Mammary epithelial cell (primary cell): ENCODE measurements around the gene CLEC16A.

Source experiments
- EZH2 ChIP-seq: IDR thresholded peaks from 2 replicates; pipeline ENCODE4 v1.6.1; 2012; ENCODE audit warnings: low read length, inconsistent platforms, borderline replicate concordance
- TF ChIP-seq, protein P1 (sequence below), 2 donors: IDR thresholded peaks in 1 of 2; conservative IDR thresholded peaks in 1 of 2; 2 replicates each; pipeline ENCODE4 v1.5.1; 2011 to 2012; ENCODE audit warnings: inconsistent platforms in 2 of 2, low read length in 2 of 2, mild to moderate bottlenecking in 2 of 2, control low read depth in 1 of 2, low read depth in 1 of 2; ENCODE audit not compliant: insufficient read depth in 1 of 2; ENCODE audit errors: extremely low read depth in 1 of 2

DNA sequence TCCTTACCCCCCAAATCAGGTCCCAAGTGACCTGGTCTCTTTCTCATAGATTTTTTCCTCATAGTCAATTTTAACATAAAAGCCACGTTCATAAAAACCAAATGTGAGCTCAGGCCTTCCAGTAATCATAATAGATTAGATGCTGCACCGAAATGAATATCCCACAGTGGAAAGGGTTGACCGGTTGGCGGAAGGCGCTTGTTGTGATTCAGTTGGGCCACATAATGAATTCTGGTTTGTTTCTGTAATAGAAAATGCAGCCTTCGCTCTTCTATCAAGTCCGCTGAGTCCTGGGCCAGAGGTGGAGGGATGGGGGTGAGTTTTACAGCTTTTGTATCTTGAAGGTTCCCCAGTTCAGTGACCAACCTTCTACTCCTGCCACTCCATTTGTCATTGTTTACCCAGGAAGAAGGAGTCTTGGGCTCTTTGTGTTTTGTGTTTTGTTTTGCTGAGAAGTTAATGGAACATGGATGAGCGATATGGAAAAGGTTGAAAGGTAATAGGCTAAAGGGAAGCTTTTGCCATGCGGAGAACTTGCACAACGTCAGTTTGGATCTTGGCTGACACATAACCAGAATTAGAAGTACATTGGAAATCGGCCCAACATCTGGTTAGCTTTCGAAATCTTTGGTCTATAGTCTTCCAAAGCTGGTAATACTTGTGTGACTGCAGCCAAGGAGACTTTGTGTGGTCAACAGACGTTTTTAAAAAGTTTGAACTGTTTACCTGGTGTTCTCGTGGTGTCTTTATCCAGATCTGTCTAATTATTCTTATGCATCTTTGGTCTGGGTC lies 89.5 kb downstream of the CLEC16A start:
- TF ChIP-seq, protein P1, sequence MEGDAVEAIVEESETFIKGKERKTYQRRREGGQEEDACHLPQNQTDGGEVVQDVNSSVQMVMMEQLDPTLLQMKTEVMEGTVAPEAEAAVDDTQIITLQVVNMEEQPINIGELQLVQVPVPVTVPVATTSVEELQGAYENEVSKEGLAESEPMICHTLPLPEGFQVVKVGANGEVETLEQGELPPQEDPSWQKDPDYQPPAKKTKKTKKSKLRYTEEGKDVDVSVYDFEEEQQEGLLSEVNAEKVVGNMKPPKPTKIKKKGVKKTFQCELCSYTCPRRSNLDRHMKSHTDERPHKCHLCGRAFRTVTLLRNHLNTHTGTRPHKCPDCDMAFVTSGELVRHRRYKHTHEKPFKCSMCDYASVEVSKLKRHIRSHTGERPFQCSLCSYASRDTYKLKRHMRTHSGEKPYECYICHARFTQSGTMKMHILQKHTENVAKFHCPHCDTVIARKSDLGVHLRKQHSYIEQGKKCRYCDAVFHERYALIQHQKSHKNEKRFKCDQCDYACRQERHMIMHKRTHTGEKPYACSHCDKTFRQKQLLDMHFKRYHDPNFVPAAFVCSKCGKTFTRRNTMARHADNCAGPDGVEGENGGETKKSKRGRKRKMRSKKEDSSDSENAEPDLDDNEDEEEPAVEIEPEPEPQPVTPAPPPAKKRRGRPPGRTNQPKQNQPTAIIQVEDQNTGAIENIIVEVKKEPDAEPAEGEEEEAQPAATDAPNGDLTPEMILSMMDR (conservative IDR thresholded peaks at IDR 0.05 in 1 of 2, IDR thresholded peaks at IDR 0.05 in 1 of 2; ENCODE audit: extremely low read depth in 1 of 2, insufficient read depth in 1 of 2, low read depth in 1 of 2, low read length in 2 of 2): no peak
- TF ChIP-seq EZH2: no peak
